Liver (tissue), 9 donors: ENCODE results near the gene EXO1. TPM values are rescaled to one million over a fixed set of nuclear protein-coding genes. Genes with fewer than 3 reads are reported as not detected.

Source experiments
- DNase-seq: peaks from one replicate; pipeline ENCODE4 v3.0.0-alpha.2; 2017; ENCODE audit warnings: low spot score
- H3K27ac ChIP-seq, 2 donors: one replicate each; pipeline ENCODE4 v1.7.0; 2013; ENCODE audit warnings: inconsistent platforms in 2 of 2, low read length in 2 of 2, control low read depth in 1 of 2, low read depth in 1 of 2, mild to moderate bottlenecking in 1 of 2
- H3K27me3 ChIP-seq, 4 donors: one replicate each; pipeline versions ENCODE4 v1.6.1 to v1.7.0; 2013; ENCODE audit warnings: low read length in 3 of 4, inconsistent platforms in 1 of 4, mild to moderate bottlenecking in 1 of 4, moderate library complexity in 1 of 4; ENCODE audit not compliant: control insufficient read depth in 4 of 4, insufficient read depth in 4 of 4
- H3K36me3 ChIP-seq, 4 donors: one replicate each; pipeline versions ENCODE4 v1.6.1 to v1.7.0; 2013; ENCODE audit warnings: low read length in 3 of 4, mild to moderate bottlenecking in 3 of 4, low read depth in 1 of 4, moderate library complexity in 1 of 4; ENCODE audit not compliant: control insufficient read depth in 4 of 4, insufficient read depth in 3 of 4
- H3K4me1 ChIP-seq, 4 donors: one replicate each; pipeline versions ENCODE4 v1.6.1 to v1.7.0; 2013; ENCODE audit warnings: low read length in 3 of 4, mild to moderate bottlenecking in 3 of 4, moderate library complexity in 1 of 4; ENCODE audit not compliant: control insufficient read depth in 4 of 4, insufficient read depth in 4 of 4
- H3K4me3 ChIP-seq, 3 donors: one replicate each; pipeline versions ENCODE4 v1.6.1 to v1.7.0; 2013; ENCODE audit warnings: low read length in 3 of 3, control low read depth in 1 of 3, low read depth in 1 of 3, mild to moderate bottlenecking in 1 of 3
- H3K9ac ChIP-seq, 2 donors: one replicate each; pipeline ENCODE4 v1.7.0; 2013; ENCODE audit warnings: low read length in 2 of 2, mild to moderate bottlenecking in 2 of 2, moderate library complexity in 2 of 2, control low read depth in 1 of 2, low read depth in 1 of 2
- H3K9me3 ChIP-seq, 4 donors: one replicate each; pipeline versions ENCODE4 v1.6.1 to v1.7.0; 2013; ENCODE audit warnings: low read length in 3 of 4; ENCODE audit not compliant: control insufficient read depth in 4 of 4
- CTCF ChIP-seq: fragments of 150-350 bp; IDR thresholded peaks from 2 replicates; pipeline ENCODE4 v1.5.1; 2017; ENCODE audit warnings: improper control_type of control experiment, low read depth, low read length; ENCODE audit not compliant: missing input control
- EGR1 ChIP-seq, 2 donors: IDR thresholded peaks; 2 replicates each; pipeline ENCODE4 v1.6.1; 2016 to 2018; ENCODE audit warnings: antibody characterized with exemption in 2 of 2, low read depth in 2 of 2
- FOXA1 ChIP-seq: IDR thresholded peaks from 2 replicates; pipeline ENCODE4 v1.6.1; 2016; ENCODE audit warnings: antibody characterized with exemption
- FOXA2 ChIP-seq: IDR thresholded peaks from 2 replicates; pipeline ENCODE4 v1.6.1; 2016; ENCODE audit warnings: antibody characterized with exemption
- GABPA ChIP-seq, 2 donors: IDR thresholded peaks in 1 of 2; conservative IDR thresholded peaks in 1 of 2; 2 replicates each; pipeline ENCODE4 v1.6.1; 2016; ENCODE audit warnings: antibody characterized with exemption in 2 of 2, mild to moderate bottlenecking in 1 of 2, moderate library complexity in 1 of 2
- HNF4A ChIP-seq, 2 donors: conservative IDR thresholded peaks; 2 replicates each; pipeline ENCODE4 v1.6.1; 2016; ENCODE audit warnings: antibody characterized with exemption in 2 of 2, mild to moderate bottlenecking in 2 of 2
- HNF4G ChIP-seq: IDR thresholded peaks from 2 replicates; pipeline ENCODE4 v1.6.1; 2016; ENCODE audit warnings: antibody characterized with exemption
- JUND ChIP-seq, 2 donors: IDR thresholded peaks; 2 replicates each; pipeline ENCODE4 v1.6.1; 2016; ENCODE audit warnings: antibody characterized with exemption in 2 of 2
- NR2F2 ChIP-seq: IDR thresholded peaks from 2 replicates; pipeline ENCODE4 v1.6.1; 2016; ENCODE audit warnings: antibody characterized with exemption
- RAD21 ChIP-seq, 2 donors: IDR thresholded peaks; 2 replicates each; pipeline ENCODE4 v1.6.1; 2016; ENCODE audit warnings: antibody characterized with exemption in 2 of 2, mild to moderate bottlenecking in 2 of 2
- RXRA ChIP-seq, 2 donors: IDR thresholded peaks; 2 replicates each; pipeline ENCODE4 v1.6.1; 2017 to 2018; ENCODE audit warnings: antibody characterized with exemption in 2 of 2, mild to moderate bottlenecking in 1 of 2
- YY1 ChIP-seq: IDR thresholded peaks from 2 replicates; pipeline ENCODE4 v1.6.1; 2016; ENCODE audit warnings: antibody characterized with exemption, mild to moderate bottlenecking
- WGBS: extraction: QIAGEN DNeasy Blood & Tissue Kit; methylation state at CpG from one replicate; pipeline ENCODE4 v1.1.7; 2013; 5-methylcytosine and 5-hydroxymethylcytosine counted together
- polyA plus RNA-seq, 2 donors: library from polyadenylated mRNA; stranded (reverse) in 1 of 2; unstranded in 1 of 2; fragments of 200-250 nt in 1 of 2; fragments of >200 nt in 1 of 2; fragmentation: Nextera tagmentation in 1 of 2; extraction: Ambion mirVana in 1 of 2; gene quantifications; one replicate each; pipeline versions ENCODE4 v1.2.1 to v1.2.3, GENCODE V29; 2013 to 2015
- total RNA-seq, 2 donors: library from RNA; depleted of rRNA; stranded (reverse); fragments of >200 nt; gene quantifications; one replicate each; pipeline ENCODE4 v1.2.3, GENCODE V29; 2014
- TF ChIP-seq, protein P1 (sequence below): IDR thresholded peaks from 2 replicates; pipeline ENCODE4 v1.6.1; 2016; ENCODE audit warnings: antibody characterized with exemption, mild to moderate bottlenecking
- TF ChIP-seq, protein P2 (sequence below): IDR thresholded peaks from 2 replicates; pipeline ENCODE4 v1.6.1; 2016; ENCODE audit warnings: antibody characterized with exemption
- donor health status: healthy.
- donor health status: healthy.
- donor health status: healthy.
- donor health status: healthy.
- donor health status: healthy.

Gene EXO1
- total and polyA plus RNA-seq, 4 donors: 0.25 to 16.2 (median 0.48) TPM

- Histone ChIP-seq H3K9ac (no peak overlapping the region), H3K4me3 (no peak overlapping the region), H3K27me3 (no peaks in the 10 kb centered on the region), H3K9me3 (no peaks in the 10 kb centered on the region), H3K27ac (no peak overlapping the region), H3K4me1 (no peaks in the 10 kb centered on the region), H3K36me3 (no peaks in the 10 kb centered on the region)
- WGBS: 84% methylated on average over 1 of the region's 1 CpG
- TF ChIP-seq HNF4A (conservative IDR thresholded peaks at IDR 0.05) (no peak), JUND (IDR thresholded peaks at IDR 0.05) (no peak), HNF4G (no peak), CTCF (no peak), YY1 (no peak)
- TF ChIP-seq, protein P1, sequence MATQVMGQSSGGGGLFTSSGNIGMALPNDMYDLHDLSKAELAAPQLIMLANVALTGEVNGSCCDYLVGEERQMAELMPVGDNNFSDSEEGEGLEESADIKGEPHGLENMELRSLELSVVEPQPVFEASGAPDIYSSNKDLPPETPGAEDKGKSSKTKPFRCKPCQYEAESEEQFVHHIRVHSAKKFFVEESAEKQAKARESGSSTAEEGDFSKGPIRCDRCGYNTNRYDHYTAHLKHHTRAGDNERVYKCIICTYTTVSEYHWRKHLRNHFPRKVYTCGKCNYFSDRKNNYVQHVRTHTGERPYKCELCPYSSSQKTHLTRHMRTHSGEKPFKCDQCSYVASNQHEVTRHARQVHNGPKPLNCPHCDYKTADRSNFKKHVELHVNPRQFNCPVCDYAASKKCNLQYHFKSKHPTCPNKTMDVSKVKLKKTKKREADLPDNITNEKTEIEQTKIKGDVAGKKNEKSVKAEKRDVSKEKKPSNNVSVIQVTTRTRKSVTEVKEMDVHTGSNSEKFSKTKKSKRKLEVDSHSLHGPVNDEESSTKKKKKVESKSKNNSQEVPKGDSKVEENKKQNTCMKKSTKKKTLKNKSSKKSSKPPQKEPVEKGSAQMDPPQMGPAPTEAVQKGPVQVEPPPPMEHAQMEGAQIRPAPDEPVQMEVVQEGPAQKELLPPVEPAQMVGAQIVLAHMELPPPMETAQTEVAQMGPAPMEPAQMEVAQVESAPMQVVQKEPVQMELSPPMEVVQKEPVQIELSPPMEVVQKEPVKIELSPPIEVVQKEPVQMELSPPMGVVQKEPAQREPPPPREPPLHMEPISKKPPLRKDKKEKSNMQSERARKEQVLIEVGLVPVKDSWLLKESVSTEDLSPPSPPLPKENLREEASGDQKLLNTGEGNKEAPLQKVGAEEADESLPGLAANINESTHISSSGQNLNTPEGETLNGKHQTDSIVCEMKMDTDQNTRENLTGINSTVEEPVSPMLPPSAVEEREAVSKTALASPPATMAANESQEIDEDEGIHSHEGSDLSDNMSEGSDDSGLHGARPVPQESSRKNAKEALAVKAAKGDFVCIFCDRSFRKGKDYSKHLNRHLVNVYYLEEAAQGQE: no peak
- no peak for DNase-seq
These were observed 30.6 kb upstream of the EXO1 start for GRCh38 chr1:241817331-241817792.

DNA sequence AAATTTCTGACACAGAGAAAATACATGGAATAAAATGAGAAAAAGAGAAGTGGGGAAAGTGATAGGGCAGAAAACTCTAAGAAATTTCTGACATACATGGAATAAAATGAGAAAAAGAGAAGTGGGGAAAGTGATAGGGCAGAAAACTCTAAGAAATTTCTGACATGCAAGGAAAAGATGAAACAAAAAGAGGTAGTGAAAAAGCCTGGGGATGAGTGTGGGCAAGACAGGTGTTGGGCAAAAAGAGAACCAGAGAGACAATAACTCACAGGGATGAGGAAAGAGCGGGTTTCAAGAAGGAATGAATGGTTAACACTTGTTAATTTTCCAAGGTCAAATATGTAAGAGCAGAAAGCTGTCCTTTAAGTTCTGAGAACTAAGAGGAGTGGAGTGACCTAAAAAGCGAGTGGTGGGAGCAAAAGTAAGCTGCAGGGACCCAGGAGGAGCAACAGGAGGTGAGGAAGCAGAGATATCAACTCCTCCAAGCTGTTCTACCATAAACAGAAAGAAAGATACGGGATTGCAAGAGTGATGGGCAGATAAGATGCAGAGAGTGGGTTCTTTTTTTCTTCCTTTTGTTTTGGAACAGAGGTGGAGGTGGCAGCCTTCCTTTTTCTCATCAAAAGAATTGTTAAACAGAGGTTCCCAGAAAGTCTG lies 29.9 kb upstream of the EXO1 start:
- no peak overlapping the region for H3K27ac ChIP-seq
- DNase-seq: no peak
- no peaks in the 10 kb centered on the region for H3K36me3 ChIP-seq
- H3K4me1 ChIP-seq: no peaks in the 10 kb centered on the region
- 66% methylated on average over 3 of the region's 3 CpGs for WGBS
- no peaks in the 10 kb centered on the region for H3K9me3 ChIP-seq
- H3K27me3 ChIP-seq: no peaks in the 10 kb centered on the region
- H3K9ac ChIP-seq: no peak overlapping the region
- H3K4me3 ChIP-seq: no peak overlapping the region
- TF ChIP-seq, protein P1: no peak
- TF ChIP-seq EGR1 (IDR thresholded peaks at IDR 0.05; ENCODE audit: low read depth in 2 of 2): no peak
- TF ChIP-seq, protein P2, sequence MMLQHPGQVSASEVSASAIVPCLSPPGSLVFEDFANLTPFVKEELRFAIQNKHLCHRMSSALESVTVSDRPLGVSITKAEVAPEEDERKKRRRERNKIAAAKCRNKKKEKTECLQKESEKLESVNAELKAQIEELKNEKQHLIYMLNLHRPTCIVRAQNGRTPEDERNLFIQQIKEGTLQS: no peak
- no peak for TF ChIP-seq RXRA (IDR thresholded peaks at IDR 0.05)
- TF ChIP-seq HNF4G: no peak
- no peak for TF ChIP-seq RAD21 (IDR thresholded peaks at IDR 0.05)
- TF ChIP-seq HNF4A (conservative IDR thresholded peaks at IDR 0.05): no peak
- no peak for TF ChIP-seq FOXA2
- no peak for TF ChIP-seq GABPA (IDR thresholded peaks at IDR 0.05 in 1 of 2, conservative IDR thresholded peaks at IDR 0.05 in 1 of 2)
- no peak for TF ChIP-seq FOXA1
- no peak for TF ChIP-seq CTCF
- no peak for TF ChIP-seq NR2F2
- no peak for TF ChIP-seq JUND (IDR thresholded peaks at IDR 0.05)
